Suprapubic skin (tissue), 4 donors: ENCODE measurements around the gene PIP5K1A.

Experiments used
- EP300 ChIP-seq: sonication (generic); formaldehyde crosslinking; IDR thresholded peaks from one replicate; pipeline ENCODE4 v1.6.1; 2017; ENCODE audit warnings: antibody characterized with exemption
- POLR2A ChIP-seq, 2 donors: fragments of 450-650 bp; IDR thresholded peaks; one replicate each; pipeline ENCODE4 v1.6.1; 2017; ENCODE audit warnings: antibody characterized with exemption in 2 of 2, mild to moderate bottlenecking in 2 of 2, moderate library complexity in 2 of 2
- POLR2AphosphoS5 ChIP-seq, 3 donors: sonication (generic); formaldehyde crosslinking; IDR thresholded peaks; one replicate each; pipeline ENCODE4 v1.6.1; 2017; ENCODE audit warnings: antibody characterized with exemption in 3 of 3
- TF ChIP-seq, protein P1 (sequence below), 2 donors: fragments of 200-600 bp in 1 of 2; fragments of 450-650 bp in 1 of 2; sonication (generic) in 1 of 2; IDR thresholded peaks; one replicate each; pipeline ENCODE4 v1.5.1; 2016 to 2019; ENCODE audit warnings: antibody characterized with exemption in 2 of 2, mild to moderate bottlenecking in 1 of 2, moderate library complexity in 1 of 2

- TF ChIP-seq, protein P1, sequence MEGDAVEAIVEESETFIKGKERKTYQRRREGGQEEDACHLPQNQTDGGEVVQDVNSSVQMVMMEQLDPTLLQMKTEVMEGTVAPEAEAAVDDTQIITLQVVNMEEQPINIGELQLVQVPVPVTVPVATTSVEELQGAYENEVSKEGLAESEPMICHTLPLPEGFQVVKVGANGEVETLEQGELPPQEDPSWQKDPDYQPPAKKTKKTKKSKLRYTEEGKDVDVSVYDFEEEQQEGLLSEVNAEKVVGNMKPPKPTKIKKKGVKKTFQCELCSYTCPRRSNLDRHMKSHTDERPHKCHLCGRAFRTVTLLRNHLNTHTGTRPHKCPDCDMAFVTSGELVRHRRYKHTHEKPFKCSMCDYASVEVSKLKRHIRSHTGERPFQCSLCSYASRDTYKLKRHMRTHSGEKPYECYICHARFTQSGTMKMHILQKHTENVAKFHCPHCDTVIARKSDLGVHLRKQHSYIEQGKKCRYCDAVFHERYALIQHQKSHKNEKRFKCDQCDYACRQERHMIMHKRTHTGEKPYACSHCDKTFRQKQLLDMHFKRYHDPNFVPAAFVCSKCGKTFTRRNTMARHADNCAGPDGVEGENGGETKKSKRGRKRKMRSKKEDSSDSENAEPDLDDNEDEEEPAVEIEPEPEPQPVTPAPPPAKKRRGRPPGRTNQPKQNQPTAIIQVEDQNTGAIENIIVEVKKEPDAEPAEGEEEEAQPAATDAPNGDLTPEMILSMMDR (IDR thresholded peaks at IDR 0.05) = no peak
- TF ChIP-seq POLR2A (IDR thresholded peaks at IDR 0.05) (no peak), POLR2AphosphoS5 (IDR thresholded peaks at IDR 0.05) (no peak), EP300 (no peak)
Observed at GRCh38 chr1:151158751-151159251, 39.6 kb upstream of the PIP5K1A start.
